ENCODE results near the gene C16orf46. TPM values are rescaled to one million over a fixed set of nuclear protein-coding genes. Genes with fewer than 3 reads are reported as not detected.
"Not testable (repeated sequence)": the region's sequence is repeated elsewhere in the genome, so short reads cannot be mapped to it uniquely, and the experiment has no call there.

Gene C16orf46, protein sequence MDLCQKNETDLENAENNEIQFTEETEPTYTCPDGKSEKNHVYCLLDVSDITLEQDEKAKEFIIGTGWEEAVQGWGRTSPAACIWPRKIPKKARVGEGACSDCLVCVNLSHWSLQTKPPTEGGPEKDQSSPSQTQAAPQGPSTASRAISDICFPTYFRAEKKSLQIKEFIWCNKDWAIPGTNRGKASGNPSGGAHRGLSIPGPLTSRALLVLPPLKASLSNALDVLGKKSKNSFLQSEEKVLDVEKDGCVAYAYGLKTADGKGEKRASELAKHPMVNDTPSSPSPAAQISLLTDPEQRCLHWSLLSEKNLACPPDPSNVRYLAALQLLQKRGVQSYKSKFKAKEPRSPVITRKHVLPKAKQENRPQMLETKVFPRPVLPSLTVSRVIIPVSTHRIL
- 1 to 10 TPM; 1.1 to 2.0 (median 1.7) TPM for polyA plus RNA-seq (ENCODE audit: insufficient read length in 4 of 4)

DNA sequence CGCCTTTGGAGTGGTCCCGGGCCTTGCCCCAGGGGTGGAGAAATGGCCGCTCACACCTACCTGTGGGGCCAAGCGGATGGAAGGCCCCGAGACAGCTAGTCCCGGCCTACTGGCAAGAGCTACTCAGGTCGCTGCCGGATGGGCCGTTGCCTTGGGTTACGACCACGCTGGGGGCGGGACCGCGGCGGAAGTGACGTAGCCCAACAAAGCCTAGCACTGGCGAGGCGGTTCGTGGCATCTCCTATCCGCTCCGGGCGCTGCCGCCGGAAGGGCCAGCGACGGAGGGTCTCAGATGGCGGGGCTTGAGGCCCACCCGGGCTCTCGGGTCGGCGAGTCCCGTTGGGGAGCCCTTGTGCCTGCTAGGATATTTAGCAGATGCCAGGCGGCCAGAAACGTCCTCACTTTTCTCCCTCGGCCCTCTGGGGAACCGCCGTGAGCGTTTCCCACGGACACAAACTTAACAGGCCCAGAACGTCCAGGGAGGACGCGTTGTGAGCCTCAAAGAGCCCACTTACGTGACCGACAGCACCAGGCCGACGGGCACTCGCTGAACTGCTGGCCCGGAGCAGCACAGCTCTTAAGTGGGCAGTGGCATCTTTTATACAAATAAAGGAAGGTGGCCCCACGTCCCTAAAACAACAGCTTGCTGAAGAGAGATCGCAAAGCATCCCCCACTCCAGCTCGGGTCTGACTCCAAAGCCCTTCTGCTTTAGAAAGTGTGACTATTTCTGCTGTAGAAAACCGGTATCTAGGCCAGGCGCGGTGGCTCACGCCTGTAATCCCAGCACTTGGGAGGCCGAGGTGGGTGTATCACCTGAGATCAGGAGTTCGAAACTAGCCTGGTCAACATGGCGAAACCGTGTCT is at the start of gene C16orf46:
Gene C16orf46 (minus strand): TSS at position 163 of the 865 bp plus-strand sequence. CDS start 13,283 bp downstream, outside the sequence.
- peak; percentile 92 to 98 (median 94) for DNase-seq (ENCODE audit: low read depth in 4 of 4, low spot score in 3 of 4)

DNA sequence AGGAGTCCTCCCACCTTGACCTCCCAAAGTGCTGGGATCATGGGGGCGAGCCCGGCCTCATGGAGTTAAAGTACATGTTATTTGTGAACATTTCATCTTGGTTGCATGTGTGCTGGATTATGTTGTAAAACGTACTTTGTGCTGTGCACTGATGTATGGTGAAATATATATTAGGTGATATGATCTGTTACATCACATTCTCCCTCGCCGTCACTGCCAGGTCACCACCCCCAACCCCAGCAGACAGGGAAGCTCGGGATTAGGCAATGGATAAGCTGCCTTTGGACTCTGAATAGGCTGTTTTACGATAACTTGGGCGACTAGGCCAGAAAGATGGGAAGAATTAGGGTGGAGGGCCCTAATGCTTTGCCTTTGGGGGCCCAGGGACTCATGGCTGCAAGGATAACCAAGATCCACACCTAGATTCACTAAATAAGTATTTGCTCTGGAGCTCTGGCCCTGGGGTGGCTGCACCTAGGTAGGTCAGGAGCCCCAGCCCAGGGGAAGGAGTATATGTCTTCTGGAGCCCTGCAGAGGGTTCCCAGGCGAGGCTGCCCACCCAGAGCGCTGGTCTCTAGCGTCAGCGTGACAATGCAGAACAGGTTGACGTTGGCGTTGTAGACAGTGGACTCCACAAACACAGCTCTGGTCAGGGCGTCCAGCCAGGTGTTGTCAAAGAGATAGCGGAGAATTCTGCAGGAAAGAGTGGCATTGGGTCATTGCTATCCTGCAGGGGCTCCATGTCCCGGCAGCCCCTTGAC is 46.2 kb upstream of the C16orf46 start:
- DNase-seq (ENCODE audit: low read depth in 4 of 4, low spot score in 3 of 4) = no peak

DNA sequence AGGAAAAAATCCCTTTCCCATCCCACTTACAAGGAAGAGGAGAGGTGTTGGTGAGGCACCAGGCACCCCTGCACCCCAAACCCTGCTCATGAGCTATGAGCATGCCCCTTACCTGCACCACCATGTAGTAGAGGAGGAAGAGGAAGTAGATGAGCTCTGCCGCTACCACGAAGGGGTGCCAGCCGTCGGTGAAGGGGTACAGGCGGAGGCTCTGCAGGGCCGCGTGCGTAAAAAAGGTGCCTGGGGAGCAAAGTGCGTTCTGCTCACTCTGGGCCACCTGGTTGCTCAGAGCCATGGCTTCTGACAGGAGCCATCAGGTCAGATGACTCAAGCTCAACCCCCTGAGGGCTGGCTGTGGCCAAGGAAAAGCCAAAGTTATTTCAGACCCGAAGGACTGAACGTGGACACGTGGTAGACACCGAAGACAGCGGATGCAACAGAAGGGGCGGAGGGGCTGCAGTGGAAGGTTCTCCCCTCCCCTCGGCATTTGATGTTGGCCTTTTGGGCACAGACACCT is 44.5 kb upstream of the C16orf46 start:
- no peak for DNase-seq (ENCODE audit: low read depth in 4 of 4, low spot score in 3 of 4)

DNA sequence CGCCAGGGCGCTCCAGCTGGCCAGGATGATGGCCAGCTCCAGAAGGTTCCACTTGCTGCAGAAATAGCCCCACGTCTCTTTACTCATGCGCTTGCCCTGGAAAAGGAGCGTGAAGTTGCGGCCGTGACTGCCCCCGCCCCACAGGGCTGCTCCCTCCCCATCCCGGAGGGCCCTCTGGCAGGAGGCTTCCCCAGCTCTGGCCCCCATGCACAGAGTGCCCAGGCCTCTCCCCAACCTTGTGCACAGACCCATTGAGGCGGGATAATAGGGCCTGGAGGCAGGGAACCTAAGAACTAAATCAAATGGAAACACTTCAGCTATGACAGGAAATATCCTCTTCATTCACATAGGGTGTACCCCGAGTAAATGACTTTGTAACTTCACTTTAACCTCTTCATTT is 40.4 kb upstream of the C16orf46 start:
- no peak for DNase-seq (ENCODE audit: low read depth in 4 of 4, low spot score in 3 of 4)

DNA sequence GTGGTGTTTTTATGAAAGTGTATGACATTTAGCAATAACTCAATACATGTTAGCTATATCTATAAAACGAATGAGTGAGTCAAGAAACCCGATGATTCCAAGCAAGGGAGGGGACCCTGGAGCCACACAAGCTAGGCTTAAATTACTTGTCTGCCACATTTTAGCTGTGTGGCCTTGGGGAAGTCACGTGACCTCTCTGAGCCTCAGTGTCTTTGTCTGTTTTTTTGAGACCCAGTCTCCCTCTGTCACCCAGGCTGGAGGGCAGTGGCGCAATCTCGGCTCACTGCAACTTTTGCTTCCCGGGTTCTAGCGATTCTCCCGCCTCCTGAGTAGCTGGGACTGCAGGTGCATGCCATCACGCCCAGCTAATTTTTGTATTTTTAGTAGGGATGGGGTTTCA is 39.2 kb upstream of the C16orf46 start:
- no peak for DNase-seq (ENCODE audit: low read depth in 4 of 4, low spot score in 3 of 4)

DNA sequence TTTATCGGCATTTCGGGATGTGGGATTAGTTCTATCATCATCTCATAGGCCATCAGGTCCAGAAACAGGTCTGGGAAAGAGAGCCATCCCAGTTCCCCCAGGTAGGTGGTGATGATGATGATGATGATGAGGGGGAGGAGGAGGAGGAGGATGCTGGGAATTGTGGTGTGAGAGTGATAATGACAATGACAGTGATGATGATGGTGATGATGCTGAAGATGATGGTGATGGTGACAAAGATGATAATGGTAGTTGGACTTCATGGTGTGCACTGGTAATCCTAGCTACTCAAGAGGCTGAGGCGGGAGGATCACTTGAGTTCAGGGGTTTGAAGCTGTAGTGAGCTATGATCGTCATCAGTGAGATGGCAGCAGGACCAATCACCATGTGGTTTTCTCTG is 35.4 kb upstream of the C16orf46 start:
- DNase-seq (ENCODE audit: low read depth in 4 of 4, low spot score in 3 of 4) = no peak

DNA sequence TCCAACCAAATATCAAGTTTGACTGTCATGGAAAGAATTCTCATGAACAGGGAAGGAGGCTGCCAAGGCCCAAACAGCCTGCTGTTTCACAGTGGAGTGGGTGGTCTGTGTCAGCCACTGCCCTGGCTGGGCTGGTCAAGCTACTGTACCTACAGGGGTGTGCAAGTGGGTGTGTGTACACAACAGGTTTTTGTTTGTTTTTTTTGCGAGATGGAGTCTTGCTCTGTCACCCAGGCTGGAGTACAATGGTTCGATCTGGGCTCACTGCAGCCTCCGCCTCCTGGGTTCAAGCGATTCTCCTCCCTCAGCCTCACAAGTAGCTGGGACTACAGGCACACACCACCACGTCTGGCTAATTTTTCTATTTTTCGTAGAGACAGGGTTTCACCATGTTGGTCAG is 32.2 kb upstream of the C16orf46 start:
- DNase-seq (ENCODE audit: low read depth in 4 of 4, low spot score in 3 of 4) = not testable (repeated sequence)

DNA sequence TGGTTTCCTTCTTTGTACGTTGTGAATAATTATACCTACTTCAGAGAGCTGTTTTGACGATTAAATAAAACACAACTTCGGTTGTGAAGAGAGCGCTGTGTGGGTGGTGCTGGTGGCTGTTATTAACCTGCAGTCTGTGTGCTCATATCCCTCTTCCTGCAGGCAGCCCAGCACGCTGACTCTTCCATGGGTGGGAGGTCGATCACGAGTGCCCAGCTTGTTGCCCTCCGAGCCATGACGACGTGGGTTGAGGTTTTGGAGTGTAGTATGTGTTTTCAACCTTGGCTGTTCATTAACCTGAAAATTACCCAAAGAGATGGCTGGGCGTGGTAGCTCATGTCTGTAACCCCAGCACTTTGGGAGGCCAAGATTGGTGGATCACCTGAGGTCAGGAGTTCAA is 30.5 kb upstream of the C16orf46 start:
- DNase-seq (ENCODE audit: low read depth in 4 of 4, low spot score in 3 of 4) = no peak

DNA sequence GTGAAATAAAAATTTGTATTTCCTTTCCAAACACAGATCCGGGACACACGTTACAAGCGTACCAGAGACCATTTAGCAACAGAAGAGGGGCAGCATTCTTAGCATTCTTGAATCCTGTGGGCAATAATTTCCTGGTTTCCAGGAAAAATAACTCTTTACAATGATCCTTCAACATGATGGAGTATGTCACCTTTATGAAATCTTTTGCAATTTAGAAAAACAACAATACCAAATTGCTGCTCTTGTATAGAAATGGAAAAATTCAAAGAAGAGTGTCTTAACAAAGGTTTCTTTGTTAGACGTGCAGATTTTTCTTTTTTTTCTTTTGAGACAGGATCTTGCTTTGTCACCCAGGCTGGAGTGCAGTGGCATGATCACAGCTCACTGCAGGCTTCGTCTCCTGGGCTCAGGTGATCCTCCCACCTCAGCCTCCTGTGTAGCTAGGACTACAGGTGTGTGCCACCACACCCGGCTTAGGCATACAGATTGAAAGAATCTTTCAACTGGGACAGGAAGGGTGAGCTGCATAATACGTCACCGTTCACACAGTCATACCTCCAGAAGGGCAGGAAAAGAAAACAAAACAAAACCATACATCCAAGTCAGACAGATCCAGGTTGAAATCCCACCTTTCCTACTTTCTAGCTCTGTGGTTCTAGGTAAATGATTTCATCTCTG is 29.9 kb upstream of the C16orf46 start:
- DNase-seq (ENCODE audit: low read depth in 4 of 4, low spot score in 3 of 4) = no peak

DNA sequence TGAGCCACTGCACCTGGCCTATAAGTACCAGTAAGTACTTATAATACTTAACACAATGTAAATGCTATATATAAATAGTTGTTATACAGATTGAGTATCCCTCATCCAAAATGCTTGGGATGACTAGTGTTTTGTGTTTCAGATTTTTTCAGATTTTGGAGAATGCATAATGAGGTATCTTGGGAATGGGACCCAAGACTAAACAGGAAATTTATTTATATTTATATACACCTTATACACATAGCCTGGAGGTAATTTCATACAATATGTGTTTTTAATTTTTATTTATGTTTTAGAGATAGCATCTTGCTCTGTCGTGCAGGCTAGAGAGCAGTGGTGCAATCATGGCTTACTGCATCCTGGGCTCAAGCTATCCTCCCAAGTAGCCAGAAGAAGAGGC is 28.9 kb upstream of the C16orf46 start:
- DNase-seq (ENCODE audit: low read depth in 4 of 4, low spot score in 3 of 4) = no peak

DNA sequence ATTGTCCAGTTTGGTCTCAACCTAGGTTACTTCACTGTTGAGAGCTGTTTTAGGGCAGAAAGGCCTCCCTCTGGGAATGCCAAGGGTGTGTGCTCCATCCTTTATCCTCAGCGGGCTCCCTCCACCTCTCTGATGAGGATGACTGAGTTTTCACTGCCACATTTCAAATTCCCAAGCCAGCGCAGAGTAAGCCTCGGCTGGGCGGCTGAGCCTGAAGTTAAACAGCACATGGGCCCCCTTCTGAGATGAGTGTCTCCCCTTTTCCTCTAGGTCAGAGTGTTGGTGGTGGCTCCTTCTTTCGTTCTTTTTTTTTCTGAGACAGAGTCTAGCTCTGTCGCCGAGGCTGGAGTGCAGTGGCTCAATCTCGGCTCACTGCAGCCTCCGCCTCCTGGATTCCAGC is 24.7 kb upstream of the C16orf46 start:
- no peak for DNase-seq (ENCODE audit: low read depth in 4 of 4, low spot score in 3 of 4)

DNA sequence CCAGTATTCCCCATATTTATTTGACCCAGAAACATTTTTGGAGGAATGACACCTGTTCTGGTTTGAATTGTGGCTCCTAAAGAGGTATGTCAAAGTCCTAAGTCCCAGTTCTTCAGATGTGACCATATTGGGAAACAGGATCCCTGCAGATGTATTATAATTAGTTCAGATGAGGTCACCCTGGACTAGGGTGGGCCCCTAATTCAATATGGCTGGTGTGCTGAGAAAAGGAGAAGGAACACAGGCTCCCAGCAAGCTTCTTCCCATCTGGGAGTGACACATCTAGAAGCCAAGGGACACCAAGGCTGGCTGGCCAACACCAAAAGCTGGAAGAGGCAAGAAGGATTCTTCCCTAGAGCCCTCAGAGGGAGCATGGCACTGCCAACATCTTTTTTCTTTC is 22.9 kb upstream of the C16orf46 start:
- DNase-seq (ENCODE audit: low read depth in 4 of 4, low spot score in 3 of 4) = no peak

DNA sequence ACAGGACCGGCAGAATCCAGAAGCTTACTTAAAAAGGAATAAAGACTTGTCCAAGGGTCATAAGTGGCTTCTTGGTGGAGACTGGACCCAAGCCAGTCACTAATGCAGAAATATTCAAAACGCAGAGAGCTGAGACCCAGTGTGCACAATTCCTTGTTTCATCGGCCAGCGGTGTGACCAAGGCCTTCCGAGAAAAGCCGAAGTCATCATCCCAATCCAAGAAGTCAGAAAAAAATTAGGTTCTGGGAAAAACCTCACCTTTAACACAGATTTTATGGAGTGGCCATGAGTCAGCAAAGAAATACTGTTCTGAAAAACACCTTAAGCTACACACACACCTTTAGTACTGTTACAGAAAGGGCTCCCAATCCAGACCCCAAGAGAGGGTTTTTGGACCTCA is 20.2 kb upstream of the C16orf46 start:
- no peak for DNase-seq (ENCODE audit: low read depth in 4 of 4, low spot score in 3 of 4)

DNA sequence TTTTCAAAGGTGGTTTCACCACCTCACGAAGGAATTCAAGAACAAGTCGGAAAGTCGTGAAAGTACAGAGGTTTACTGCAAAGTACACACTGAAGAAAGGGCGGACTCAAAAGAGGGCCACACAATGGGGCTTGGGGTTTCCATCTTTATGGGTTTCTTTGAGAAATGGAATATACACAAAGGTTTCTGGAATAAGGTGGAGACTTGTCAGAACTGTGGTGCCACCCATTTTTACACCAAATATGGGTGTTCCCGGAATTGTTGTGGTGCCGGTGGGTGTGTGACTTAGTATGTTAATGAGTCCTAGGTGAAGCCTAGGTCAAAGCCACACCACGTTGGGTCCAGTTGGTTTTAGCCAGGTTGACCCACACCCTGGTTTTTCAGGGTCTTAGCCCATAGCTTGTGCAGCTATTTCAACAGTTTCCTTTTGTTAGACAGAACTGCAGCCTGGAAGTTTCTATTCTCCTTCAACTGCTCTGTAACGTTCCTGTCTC is 19.7 kb upstream of the C16orf46 start:
- DNase-seq (ENCODE audit: low read depth in 4 of 4, low spot score in 3 of 4) = no peak

DNA sequence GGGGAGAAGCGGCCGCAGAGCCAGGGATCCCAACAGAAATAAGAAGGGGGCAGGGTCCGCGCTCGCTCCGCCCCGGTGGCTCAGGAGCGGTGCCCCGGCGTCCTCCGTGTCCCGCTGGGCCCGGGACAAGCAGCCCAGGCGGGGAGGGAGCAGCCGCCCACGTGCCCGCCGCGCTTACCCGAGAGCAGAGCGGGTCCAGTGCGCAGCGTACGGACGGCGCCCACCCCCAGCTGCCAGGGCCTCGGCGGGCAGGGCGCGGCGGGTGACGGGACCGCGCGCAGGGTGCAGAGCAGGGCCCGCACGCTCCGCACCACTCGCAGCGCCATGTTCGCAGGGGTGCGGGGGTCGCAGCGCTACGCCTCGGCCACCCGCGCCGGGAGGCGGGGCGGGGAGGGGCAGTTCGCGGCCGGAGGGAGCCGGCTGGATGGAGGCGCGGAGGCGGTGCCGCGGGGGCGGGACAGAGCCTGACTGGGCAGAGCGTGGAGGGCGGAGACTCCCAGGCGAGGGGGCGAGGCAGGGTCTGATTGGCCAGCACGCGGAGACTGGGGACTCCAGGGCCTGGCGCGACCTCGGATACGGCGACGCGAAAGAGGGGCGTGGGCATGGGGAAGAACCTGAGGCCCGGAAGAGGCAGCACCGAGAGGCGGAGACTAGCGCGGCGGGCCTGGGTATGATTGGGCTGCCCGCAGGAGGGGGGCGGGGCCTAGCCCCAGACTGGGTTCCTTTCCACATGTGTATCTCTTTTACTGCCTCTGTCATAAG is 19.1 kb upstream of the C16orf46 start, which contains the start of gene GCSH:
Gene GCSH (minus strand): TSS at position 443 of the 762 bp plus-strand sequence. CDS start 117 bp downstream, at position 326.
- peak; percentile 94 to 96 (median 94) for DNase-seq (ENCODE audit: low read depth in 4 of 4, low spot score in 3 of 4)

DNA sequence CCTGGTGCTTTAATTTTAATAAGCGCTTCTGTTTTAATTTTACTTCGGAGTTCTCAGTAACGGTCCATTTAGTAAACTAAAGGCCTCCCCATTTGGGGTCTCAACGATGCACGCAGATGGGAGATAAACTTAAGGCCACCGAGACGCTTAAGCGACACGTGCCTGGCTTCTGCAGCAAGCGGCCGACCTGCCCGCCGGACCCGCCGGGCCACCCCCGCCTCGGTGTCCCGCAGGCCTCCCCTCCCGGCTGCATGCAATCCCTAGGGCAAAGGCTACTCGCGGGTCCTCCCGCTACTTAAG is 18.6 kb upstream of the C16orf46 start:
- DNase-seq (ENCODE audit: low read depth in 4 of 4, low spot score in 3 of 4) = peak in 1 of 4 donors; percentile 47

DNA sequence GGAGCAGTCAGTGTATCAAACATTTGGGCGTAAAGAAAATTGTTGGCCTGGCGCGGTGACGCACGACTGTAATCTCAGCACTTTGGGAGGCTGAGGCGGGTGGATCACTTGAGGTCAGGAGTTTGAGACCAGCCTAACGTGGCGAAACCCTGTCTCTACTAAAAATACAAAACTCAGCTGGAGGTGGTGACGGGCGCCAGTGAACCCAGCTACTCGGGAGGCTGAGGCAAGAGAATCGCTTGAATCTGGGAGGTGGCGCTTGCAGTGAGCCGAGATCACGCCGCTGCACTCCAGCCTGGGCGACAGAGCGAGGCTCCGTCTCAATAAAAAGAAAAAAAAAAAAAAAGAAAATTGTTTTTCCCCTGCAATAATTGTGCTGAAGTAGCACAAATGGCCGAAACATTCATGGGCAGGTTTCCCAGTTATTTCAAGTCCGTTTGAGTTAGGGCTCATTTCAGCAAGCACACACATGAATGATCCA is 17.8 kb upstream of the C16orf46 start:
- no peak for DNase-seq (ENCODE audit: low read depth in 4 of 4, low spot score in 3 of 4)

DNA sequence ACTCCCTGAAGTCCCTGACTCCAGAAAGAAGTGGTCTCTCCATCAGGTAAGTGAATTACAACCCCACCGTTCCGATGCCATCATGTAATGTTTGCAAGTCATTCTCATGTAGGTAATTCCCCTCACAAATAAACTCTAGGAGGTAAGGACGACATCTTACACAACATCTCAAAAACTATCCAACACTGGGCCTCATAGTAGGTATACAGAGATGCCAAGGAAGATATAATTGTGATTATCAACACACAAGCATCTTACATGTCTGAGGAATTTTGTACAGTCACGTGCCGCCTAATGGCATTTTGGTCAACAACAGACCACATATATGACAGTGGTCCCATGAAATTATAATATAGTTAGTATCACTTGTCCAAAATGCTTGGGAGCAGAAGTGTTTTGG is 11.8 kb upstream of the C16orf46 start:
- no peak for DNase-seq (ENCODE audit: low read depth in 4 of 4, low spot score in 3 of 4)

DNA sequence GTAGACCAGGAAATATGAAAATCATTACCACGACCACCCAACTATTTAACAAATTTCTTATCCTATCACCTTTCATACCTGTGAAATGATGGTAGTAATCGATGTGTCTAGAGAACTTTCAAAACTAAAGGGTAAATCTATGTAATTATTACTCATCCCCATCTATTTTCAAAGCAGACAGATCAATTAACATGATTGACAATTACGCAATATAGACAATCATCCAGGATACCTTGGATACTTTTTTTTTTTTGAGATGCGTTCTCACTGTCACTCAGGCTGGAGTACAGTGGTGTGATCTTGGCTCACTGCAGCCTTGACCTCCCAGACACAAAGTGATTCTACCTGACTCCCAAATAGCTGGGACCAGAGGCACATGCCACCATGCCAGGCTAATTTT is 4.0 kb upstream of the C16orf46 start:
- no peak for DNase-seq (ENCODE audit: low read depth in 4 of 4, low spot score in 3 of 4)

Measured in right renal pelvis (tissue), 4 donors.